Adrenal gland (tissue), 5 donors: ENCODE data around the gene ARHGAP23.
"Not testable (repeated sequence)": the region's sequence is repeated elsewhere in the genome, so short reads cannot be mapped to it uniquely, and the experiment has no call there.

Experiments
- CTCF ChIP-seq, 6 experiments: fragments of 450-650 bp in 4 of 6; fragments of 200-600 bp in 2 of 6; sonication (generic) in 1 of 6; IDR thresholded peaks; 1 replicate in 5 of 6; 2 replicates in 1 of 6; pipeline versions ENCODE4 v1.5.1 to v1.8.0; 2016 to 2021; ENCODE audit warnings: antibody characterized with exemption in 6 of 6, mild to moderate bottlenecking in 2 of 6, moderate library complexity in 1 of 6
- POLR2A ChIP-seq, 2 donors: fragments of 450-650 bp; IDR thresholded peaks; one replicate each; pipeline ENCODE4 v1.6.1; 2017; ENCODE audit warnings: antibody characterized with exemption in 2 of 2, mild to moderate bottlenecking in 2 of 2, moderate library complexity in 1 of 2
- donor health status: DM: no; HTN: no; CAD: no.

DNA sequence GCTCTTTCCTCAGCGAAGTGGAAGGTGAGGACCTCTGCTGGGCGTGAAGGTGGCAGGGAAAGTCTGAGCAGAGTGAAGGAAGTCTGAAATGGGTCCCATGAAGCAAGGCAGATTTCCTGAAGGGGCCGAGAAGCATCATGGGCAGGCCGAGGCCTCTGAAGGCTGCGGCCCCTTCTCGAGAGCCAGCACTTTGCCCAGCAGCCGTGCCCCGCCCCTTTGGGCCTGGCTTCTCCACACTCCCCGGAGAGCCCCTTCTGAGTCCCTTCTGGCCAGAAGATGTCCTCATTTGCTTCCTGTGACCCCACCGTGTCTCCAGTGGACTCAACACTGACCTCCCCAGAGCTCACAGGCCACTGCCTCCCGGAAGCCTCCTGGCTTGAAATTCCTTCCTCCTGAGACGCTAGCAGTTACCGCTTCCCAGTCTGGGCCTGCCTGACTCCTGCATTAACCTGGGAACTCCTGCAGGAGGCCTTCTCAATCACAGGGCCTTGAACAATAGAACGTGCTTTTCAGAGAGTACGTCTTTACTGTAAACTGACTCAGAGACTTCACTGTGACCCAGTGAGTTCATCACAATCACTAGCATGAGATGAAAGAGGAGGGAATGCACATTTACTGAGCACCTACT lies 75.1 kb downstream of the ARHGAP23 start:
- TF ChIP-seq CTCF, POLR2A (IDR thresholded peaks at IDR 0.05): not testable (repeated sequence)
